ENCODE results near the gene SUGCT.

Gene SUGCT

GRCh38 chr7:40182452-40182851, 47.6 kb downstream of the SUGCT start:
- no peak for TF ChIP-seq POLR2AphosphoS5 (IDR thresholded peaks at IDR 0.05; ENCODE audit: low read depth, low read length)
- no peak for TF ChIP-seq TAF1 (IDR thresholded peaks at IDR 0.05; ENCODE audit: borderline replicate concordance, insufficient read depth, low read length)
- no peak for TF ChIP-seq REST (IDR thresholded peaks at IDR 0.05; ENCODE audit: insufficient read depth in 1 of 2, low read depth in 2 of 2, low read length in 2 of 2)
- no peak for TF ChIP-seq FOXP2 (optimal IDR thresholded peaks at IDR 0.05; ENCODE audit: borderline replicate concordance, extremely low read depth, extremely low read length, insufficient read depth)
- no peak for TF ChIP-seq SIN3A (IDR thresholded peaks at IDR 0.05; ENCODE audit: borderline replicate concordance, insufficient read depth, low read length)

- TF ChIP-seq POLR2AphosphoS5 (IDR thresholded peaks at IDR 0.05; ENCODE audit: low read depth, low read length) (no peak), REST (IDR thresholded peaks at IDR 0.05; ENCODE audit: insufficient read depth in 1 of 2, low read depth in 2 of 2, low read length in 2 of 2) (no peak), SIN3A (IDR thresholded peaks at IDR 0.05; ENCODE audit: borderline replicate concordance, insufficient read depth, low read length) (no peak), TAF1 (IDR thresholded peaks at IDR 0.05; ENCODE audit: borderline replicate concordance, insufficient read depth, low read length) (no peak), FOXP2 (optimal IDR thresholded peaks at IDR 0.05; ENCODE audit: borderline replicate concordance, extremely low read depth, extremely low read length, insufficient read depth) (no peak)
Observed at GRCh38 chr7:40186586-40186985, 51.8 kb downstream of the SUGCT start.

- no peak for TF ChIP-seq FOXP2 (optimal IDR thresholded peaks at IDR 0.05; ENCODE audit: borderline replicate concordance, extremely low read depth, extremely low read length, insufficient read depth)
- TF ChIP-seq REST (IDR thresholded peaks at IDR 0.05; ENCODE audit: insufficient read depth in 1 of 2, low read depth in 2 of 2, low read length in 2 of 2), result no peak
- TF ChIP-seq POLR2AphosphoS5 (IDR thresholded peaks at IDR 0.05; ENCODE audit: low read depth, low read length), result no peak
- TF ChIP-seq SIN3A (IDR thresholded peaks at IDR 0.05; ENCODE audit: borderline replicate concordance, insufficient read depth, low read length), result no peak
- no peak for TF ChIP-seq TAF1 (IDR thresholded peaks at IDR 0.05; ENCODE audit: borderline replicate concordance, insufficient read depth, low read length)
Observed at GRCh38 chr7:40192036-40192435, 57.2 kb downstream of the SUGCT start.

- no peak for TF ChIP-seq SIN3A (IDR thresholded peaks at IDR 0.05; ENCODE audit: borderline replicate concordance, insufficient read depth, low read length)
- no peak for TF ChIP-seq FOXP2 (optimal IDR thresholded peaks at IDR 0.05; ENCODE audit: borderline replicate concordance, extremely low read depth, extremely low read length, insufficient read depth)
- no peak for TF ChIP-seq TAF1 (IDR thresholded peaks at IDR 0.05; ENCODE audit: borderline replicate concordance, insufficient read depth, low read length)
- TF ChIP-seq POLR2AphosphoS5 (IDR thresholded peaks at IDR 0.05; ENCODE audit: low read depth, low read length), result no peak
- TF ChIP-seq REST (IDR thresholded peaks at IDR 0.05; ENCODE audit: insufficient read depth in 1 of 2, low read depth in 2 of 2, low read length in 2 of 2), result no peak
Observed at GRCh38 chr7:40194745-40195144, 59.9 kb downstream of the SUGCT start.

DNA sequence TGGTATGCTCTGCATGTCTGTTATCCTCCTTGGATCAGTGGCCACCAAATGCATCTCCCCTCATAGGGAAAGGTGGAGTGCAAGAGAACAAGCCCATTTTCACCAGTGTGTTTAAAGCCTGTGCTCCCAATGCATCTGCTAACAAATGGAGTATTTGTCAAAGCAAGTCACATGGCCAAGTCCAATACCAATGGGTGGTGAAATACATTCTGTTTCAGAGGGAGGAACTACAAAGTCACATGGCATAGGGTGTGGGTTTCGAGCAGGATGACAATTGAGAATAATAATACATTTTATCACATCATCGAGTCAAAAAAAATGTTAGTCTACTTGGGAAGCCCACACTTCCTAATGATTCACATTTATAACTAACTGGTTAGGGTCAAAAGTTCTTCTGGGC, 62.7 kb downstream of the SUGCT start:
- TF ChIP-seq POLR2AphosphoS5 (IDR thresholded peaks at IDR 0.05; ENCODE audit: low read depth, low read length) (no peak), FOXP2 (optimal IDR thresholded peaks at IDR 0.05; ENCODE audit: borderline replicate concordance, extremely low read depth, extremely low read length, insufficient read depth) (no peak), TAF1 (IDR thresholded peaks at IDR 0.05; ENCODE audit: borderline replicate concordance, insufficient read depth, low read length) (no peak)
